Measurements from ENCODE around the gene GPC6. TPM values are rescaled to one million over a fixed set of nuclear protein-coding genes. Genes with fewer than 3 reads are reported as not detected.

The GPC6 gene
- polyA plus RNA-seq, 1 donor = 66.0 TPM

DNA sequence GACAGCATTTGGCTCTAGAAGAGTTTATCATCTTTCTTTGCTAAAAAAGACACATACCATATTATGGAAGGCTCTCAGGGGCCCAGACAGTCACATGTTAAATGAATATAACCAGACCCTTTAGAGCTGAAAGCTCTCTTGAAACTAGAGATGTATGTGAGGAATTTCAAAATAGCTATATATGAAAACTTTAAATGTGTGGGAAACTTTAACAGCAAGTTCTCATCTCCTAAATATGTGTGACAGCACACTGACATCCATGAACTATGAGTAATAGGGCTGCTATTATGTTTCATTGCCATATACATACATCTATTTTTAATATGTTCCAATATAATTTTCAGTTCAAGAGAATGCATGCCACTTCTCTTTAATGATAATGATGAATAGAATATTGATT lies 509.5 kb downstream of the GPC6 start:
- no peak for DNase-seq

DNA sequence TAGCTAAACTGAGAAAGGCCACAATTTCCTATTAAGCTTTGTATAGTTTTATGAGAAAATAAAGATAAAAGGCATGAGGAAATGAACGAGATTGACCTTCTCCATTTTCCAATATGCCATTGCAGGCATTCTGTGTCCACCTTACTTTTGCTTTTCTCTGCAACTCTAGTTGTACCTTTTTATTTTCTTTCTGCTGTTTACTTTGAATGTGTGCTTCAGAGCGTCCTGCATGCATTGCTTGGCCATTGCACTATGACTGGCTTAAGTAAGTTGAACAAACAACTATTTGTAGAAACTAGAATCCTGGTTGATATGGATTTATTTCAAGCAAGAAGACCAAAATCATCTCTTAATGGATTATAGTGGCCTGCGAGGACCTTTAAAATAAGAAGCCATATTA lies 510.3 kb downstream of the GPC6 start:
- DNase-seq = no peak

DNA sequence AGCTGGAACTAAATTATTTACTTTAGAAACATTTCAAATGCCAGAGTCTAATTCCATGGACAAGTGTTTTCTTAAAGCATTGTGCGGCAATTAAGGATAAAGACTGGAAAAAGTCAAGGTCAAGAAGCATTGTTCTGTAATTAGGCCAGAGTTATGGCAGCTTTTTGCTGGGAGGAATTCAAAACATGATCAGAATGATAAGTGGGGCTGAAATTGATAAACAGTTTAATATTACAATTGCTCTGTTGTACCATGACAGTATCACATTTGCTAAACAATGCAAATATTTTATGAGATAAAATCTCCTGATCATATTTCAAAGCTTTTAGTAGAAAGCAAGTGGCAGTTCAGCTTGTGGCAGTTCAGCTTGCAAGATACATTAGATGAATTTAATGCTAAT lies 513.7 kb downstream of the GPC6 start:
- no peak for DNase-seq

DNA sequence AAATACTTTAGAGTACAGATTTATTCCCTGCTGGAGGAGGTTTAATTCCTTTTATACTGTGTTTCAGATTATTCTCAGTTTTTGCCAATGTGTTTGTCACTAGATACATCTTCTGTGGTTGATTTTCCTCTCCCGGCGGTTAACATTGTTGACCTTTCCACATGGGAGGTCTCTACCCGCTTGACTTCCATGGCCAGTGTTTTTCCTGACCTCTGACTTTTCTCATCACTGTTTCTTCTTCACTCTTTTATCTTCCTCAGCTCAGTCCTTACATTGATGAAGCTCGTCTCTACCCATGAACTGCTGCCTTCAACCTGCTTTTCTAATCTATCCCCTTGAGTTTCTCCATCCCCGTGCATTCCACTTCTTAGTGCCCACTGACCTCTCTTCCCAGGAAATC lies 517.4 kb downstream of the GPC6 start:
- no peak for DNase-seq

DNA sequence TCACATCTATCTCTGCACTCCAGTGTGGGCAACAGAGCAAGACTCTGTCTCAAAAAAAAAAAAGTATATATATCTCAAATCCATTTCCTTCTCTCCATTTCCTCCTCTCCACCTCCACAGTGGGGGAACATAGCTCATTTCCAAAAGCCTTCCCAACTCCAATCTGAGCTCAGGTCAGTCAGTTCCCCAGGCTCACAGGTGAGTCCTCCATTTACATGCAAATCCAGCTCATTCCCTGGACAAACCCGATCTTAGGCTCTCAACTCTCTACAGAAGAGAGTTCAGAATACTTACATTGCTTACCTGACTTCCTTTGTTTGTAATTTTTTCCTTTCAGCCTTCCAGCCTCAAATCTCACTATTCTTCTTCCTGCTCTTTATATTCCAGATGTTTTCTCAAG lies 518.3 kb downstream of the GPC6 start:
- DNase-seq = no peak

DNA sequence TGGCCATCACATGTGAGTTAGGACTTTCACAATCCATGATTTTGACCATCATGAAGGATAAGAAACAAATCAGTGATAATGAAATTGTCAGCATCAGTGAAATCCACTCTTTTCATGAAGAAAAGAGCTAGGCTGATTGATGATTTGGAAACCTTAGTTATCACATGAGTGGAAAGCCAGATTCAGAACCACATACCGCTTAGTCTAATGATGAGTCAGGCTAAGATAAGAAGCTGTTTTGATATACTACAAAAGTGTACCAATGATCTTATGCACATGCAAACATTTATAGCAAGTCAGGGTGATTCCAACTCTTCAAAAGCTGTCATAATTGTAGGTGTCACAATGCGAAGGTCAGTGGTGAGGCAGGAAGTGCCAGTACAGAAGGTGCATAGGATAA lies 519.3 kb downstream of the GPC6 start:
- DNase-seq = no peak

DNA sequence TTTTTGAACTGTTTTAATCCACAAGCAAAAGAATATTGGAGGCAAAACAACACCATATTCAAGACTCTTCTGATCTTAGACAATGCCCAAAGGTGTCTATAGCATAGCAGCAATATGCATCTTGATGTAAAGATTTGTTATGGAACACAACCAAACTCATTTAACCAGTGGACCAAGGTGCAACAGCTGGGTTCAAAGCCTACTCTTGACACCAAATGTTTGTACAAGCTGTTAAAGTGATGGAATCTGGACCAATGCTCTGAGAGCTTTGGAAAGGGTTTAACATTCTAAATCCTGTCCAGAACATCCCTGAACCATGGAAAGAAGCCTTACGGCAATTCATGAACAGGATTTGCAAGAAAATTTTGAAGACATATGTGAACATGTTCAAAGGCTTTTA lies 520.0 kb downstream of the GPC6 start:
- DNase-seq = no peak

DNA sequence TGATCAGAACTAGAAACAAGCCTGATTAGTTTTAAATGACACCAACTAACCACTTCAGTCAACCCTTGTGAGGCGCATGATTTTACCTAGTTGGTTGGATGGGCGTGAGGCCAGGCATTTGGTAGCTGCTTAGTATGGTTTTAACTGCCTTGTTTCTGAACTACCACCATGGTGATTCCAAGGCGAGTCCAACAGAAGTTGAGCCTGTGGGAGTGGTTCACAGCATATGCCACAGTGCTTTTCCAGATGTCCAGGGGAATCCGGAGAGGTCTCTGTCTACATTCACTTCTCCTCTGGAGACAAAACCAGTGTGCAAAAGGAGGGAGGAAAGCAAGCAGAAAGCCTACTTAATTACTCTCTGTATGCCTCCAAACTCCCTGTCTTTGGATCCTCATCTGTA lies 524.1 kb downstream of the GPC6 start:
- DNase-seq = no peak

DNA sequence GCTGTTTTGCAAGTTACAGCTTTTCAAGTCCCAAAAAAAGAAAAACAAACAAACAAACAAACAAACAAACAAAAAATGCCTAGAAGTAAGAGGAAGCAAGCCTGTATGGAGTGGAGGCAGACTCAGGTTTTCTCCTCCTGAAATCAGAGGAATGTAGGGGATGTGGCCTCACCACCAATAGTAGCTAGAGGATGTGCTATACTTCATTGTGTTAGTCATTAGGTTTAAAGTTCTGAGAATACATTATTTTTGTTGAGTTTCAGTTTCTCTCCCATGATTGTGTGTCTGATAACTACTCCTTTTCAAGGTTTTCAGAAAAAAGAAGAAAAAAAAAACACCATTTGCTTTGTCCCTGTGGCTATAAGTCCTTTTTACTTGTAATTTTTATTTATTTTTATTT lies 524.5 kb downstream of the GPC6 start:
- no peak for DNase-seq

DNA sequence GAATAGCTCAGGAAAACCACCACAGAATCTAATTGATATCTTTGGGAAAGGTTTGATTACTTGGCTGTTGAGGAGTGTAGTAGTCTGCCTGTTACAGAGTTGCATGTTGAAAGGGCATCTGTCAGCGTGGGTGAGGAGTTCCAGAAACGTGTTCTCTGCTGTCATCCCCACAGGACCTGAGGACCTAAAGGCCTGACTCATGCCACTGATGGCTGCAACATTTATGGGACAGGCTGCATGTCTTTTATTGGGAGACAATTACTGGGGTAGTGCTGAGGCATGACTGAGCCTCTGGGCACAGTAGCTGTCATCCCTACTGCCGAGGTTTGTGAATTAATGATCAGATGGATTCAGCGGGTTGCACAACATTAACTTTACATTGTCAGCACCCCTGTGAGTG lies 525.9 kb downstream of the GPC6 start:
- DNase-seq = no peak

DNA sequence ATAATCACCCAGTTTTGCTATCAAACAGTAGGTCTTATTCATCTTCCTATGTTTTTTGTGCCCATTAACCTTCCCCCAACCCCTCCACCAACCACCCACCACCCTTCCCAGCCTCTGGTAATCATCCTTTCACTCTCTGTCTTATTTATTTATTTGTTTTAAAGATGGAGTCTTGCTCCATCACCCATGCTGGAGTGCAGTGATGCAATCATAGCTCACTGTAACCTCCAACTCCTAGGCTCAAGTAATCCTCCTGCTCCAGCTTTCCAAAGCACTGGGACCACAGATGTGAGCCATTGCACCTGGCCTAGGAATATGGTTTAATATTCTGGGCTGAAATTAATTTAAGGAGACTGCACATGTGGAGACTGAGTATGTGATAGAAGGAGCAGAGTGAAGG lies 527.0 kb downstream of the GPC6 start:
- no peak for DNase-seq

DNA sequence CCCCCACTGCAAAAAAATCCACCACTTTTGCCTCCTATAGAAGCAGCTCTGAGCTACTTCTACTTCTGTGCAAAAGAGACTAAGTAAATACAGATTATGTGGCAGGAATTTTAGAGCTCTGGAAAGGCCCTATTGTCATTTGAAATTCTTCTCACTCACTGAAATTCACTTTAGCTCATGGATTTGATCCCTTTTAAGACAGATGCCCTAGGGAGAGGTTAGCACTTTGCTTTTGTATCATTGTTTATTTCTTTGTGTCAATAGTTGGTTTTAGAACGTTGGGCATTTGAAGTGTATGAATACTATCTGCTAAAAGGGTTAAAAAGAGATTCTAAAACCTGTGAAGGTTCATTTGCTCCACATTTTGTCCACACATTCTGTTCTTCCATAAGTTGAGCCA lies 528.7 kb downstream of the GPC6 start:
- DNase-seq = no peak

DNA sequence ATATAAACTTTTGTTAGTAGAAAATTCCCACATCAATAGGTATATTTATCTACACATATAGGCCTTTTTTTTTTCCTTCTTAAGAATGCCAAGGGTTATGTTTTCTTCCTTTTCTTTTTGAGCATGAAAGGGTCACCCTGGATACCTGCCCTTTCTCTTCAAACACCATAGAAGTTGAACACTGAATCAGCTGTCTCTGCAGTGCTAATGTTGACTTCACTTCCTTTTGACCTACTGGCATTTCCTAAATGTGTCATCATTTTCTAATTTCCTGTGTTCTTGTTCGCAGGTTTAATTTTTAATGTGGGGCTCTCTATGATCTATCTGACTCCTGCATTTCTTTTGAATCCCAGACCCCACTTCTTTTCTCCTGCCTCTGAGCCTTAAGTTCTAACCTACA lies 532.0 kb downstream of the GPC6 start:
- no peak for DNase-seq

DNA sequence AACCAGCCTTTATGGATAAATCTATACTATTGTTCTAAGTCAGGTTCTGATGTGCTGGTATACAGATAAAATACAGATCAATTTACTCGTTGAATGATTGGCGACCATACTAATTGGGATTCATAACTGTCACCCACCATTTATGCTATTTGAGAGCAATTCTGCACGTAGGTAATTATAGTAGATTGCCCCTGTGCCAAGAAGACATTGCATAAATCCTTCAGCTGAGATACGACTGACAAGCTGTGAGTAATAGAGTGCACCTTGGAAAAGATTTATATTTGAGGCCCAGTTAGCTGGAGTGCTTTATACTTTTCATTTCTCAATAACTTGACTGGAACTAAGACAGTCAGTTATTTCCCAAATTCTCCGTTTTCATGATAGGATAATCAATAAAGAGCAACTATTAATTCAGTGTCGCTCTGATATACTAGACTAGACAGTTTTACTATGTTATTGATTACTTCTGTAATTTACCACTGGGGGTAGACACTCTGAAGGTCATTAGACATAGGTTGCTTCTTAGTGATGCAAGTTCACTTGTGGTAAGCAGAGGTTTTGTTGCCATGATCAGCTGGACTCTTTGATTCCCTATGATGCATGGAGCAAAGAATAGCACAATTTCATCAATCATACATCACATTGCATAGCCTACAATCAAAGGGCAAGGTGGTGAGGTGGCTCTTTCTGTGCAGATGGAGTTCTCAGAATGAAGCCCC lies 536.3 kb downstream of the GPC6 start:
- no peak for DNase-seq

DNA sequence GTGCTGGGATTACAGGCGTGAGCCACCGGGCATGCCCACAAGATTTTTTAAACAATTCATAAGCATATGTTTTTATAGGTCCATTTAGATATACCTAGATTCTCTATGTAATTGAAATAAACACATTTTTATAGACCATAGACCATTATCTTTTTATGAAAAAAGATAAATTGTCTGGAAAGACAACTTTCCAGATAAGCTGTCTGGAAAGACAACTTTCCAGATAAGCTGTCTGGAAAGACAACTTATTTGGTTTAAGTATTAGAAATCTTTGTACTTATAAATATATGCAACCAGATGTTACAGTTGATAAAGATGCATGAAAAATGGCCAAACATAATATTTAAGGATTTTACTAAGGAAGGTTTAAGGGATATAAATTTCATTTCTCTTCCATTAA lies 538.5 kb downstream of the GPC6 start:
- DNase-seq = no peak

DNA sequence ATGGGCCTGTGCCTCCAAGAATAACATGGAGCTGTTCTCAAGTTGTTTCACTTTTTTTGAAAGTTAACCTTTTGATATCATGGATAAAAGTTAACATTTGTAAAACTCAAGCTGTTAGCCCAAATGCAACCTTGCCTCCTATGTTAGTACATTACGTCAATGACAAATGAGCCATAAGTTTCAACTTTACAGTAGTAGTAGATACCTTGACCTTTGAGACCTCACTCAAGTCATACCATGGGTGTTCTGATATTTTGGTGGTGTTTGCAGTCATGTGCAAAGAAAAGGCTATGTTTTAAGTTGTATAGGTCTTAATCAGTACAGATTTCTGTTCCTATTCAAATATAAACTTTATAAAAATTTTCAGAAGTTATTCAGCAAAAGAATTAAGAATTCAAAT lies 539.2 kb downstream of the GPC6 start:
- DNase-seq = no peak

DNA sequence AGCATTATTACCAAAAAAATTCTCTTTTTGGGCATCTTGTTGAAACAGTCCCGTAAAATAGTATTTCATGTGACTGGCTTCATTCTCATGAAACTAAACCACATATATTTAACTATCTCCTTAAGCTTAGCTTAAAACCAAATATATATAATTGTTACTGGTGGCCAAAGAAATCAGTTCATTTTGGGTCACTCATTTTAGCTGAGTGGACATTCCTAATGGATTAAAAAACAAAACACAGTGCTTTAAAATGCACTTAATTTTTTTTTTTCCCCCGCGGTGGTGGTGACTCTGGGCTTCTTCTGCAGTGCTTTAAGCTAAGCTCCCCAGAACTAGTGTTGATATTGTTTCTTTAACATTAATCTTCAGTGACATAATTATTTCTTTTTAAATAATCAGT lies 540.1 kb downstream of the GPC6 start:
- DNase-seq = no peak

DNA sequence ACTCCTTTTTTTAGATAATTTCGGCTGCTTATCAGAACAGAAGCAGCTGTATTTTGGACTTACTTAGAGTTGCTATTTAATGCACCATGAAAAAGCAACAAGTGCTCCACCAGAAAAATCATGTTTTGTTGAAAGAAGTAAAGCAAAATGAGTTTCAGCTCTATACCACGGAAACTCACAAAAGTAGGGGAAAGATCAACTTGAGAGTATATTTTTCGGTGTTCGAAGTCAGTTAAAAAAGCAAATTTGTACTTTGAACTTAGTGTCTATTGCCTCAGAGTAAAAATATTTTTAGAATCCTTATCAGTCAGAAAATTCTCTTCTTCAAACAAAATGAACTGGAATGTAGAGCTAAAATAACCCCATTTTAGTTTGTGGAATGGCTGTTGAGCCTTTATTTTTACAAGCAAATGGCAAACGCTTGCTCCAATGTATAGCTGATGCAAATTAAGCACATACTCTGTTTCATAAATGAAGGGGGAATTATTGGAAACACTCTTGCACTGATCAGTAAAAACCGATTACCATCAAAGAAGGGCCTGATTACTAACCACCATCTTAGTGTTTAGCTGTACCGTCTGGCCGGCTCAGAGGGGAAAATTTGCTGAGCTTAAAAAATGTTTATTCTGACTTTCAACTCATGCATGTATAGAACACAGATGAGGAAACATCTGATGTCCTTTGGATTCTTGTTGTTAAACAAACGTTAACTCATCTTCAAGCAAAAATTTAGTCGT lies 540.7 kb downstream of the GPC6 start:
- DNase-seq = no peak

DNA sequence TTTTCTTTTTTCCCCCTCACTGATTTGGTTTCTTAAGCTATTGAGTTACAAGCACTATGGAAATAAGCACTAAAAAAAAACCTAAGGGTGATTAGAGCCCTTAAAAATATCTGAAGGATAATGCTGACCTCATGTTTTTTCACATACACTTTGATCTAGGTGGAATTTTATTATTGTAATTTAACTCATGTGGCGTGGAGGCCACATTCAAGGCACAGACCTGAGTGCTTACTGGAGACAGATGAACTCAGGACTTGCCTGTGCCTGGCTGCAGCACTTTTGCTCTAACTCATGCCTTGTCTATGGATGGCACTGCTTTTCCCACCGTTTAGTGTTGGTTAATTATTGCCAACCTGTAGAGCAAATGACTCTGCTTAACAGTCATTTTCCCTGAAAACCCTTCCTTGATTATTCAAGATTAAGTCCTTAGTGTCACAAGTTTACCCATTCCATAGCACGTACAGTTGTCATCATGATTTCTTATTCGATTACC lies 541.4 kb downstream of the GPC6 start:
- DNase-seq = peak; percentile 14

DNA sequence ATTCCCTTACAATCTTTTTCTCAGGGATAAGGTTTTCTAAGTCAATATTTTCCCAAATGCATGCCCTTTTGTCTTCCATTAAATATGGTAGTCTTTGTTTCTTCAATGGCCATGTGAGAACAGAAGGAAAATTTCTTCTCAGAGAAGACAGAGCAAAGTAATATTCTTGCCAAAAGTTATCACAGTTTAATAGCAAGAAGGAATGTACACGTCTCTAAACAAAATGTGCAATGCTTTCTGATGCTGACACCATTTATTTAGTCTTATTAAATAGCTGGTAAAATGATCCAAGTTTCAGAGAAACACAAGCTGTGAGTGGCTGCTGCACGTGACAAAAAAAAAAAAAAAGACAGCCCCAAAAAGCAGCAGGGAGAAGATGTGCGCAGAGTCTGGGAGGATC lies 542.5 kb downstream of the GPC6 start:
- DNase-seq = peak; percentile 44

DNA sequence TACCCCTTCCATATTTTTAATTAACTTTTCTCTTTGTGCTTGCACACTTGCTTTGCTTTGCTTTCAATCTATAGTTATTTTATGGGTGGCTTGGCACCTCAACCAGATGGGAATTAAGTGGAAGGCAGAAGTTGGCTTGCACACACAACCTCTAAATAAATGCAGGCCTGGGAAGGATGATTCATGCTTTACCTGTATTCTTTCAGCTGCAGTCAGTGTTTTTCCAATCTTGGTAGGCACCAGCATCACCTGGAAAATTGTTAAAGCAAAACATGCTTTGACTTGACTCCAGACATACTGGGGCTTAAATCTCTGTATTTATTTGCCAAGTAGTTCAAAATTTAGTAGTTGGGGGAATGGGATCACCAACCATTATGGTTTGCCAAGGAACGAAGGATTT lies 543.0 kb downstream of the GPC6 start:
- no peak for DNase-seq

DNA sequence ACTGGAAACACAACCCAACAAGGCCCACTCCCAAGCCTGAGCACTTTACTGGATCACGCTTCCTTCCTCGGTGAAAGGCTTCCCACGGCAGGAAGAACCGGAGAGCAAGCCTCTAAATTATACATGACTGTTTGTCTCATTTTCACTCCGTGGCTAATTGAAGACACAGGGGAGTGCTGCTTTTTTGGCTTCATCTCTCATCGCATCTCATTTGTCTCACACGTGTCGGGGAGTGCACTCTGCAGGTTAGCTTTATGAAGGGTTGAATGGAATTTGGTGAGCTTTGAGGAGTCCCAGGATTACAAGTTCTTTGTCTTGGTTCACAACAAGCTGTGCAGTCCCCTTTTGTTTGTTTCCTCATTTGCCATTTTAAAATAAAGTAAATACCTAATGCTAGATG lies 544.6 kb downstream of the GPC6 start:
- no peak for DNase-seq

DNA sequence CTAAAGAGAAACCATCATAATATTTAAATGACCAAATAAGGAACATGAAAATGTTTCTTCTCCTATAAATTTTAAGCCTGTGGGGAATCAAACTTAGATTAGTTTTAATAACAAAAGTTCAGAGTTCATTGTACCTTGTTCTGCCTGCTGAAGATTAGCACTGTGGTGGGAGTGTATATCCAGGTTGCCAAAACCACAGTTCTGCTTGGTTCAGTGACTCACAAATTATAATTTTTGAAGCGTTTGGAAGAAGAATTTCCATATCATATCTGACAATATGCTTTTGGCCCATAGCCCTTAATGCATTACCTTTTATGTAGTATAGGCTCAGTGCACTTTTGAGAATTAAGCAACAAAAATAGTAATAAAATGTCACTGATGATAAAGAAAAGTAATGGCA lies 545.2 kb downstream of the GPC6 start:
- DNase-seq = no peak

DNA sequence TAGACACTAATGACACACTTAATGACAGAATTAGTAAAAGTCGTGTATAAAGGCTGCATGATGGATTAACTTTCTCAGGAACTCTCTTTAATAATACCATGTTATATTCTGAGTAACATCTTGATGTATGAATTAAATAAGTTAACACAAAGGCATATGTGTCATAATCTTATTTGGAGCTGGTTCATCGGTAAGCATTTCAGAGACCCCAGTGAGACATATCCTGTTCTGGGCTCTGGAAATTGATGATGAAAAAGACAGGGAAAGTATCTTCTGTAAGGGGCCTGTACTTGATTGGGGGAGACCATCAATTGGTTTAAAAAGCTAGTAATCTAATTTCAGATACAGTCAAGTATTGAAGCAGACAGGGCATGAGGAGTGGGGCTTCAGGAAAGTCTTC lies 547.9 kb downstream of the GPC6 start:
- DNase-seq = no peak

Data from left kidney (tissue), 2 donors.